ENCODE results near the gene BOK.

DNA sequence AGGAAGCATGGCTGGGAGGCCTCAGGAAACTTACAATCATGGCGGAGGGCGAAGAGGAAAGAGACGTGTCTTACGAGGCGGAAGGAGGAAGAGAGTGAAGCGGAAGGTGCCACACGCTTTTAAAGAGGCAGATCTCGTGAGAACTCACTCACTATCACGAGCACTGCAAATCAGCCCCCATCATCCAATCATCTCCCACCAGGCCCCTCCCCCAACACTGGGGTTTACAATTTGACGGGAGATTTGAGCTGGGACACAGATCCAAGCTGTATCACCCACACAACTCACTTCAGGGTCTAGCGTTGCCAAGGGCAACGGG is 5.1 kb upstream of the BOK start:
- no peak for TF ChIP-seq SIN3A (IDR thresholded peaks at IDR 0.05; ENCODE audit: low read depth, low read length)
- no peak for TF ChIP-seq POLR2AphosphoS5 (IDR thresholded peaks at IDR 0.05; ENCODE audit: low read length)
- TF ChIP-seq CEBPB (IDR thresholded peaks at IDR 0.05; ENCODE audit: borderline replicate concordance in 1 of 2, low read depth in 2 of 2, low read length in 2 of 2): no peak

Measured in GM12878 (cell line).